WTC11 (cell line): ENCODE measurements around the gene P3H4. TPM values are rescaled to one million over a fixed set of nuclear protein-coding genes. Genes with fewer than 3 reads are reported as not detected.
"Not testable (repeated sequence)": the region's sequence is repeated elsewhere in the genome, so short reads cannot be mapped to it uniquely, and the experiment has no call there.

Source experiments
- ATAC-seq: fragments of 200-7000 bp; cut with Tn5 transposase; 2 replicates; pipeline ENCODE4 v1.10.0; 2021; ENCODE audit warnings: mild to moderate bottlenecking, moderate library complexity
- CTCF ChIA-PET: fragments of 300-600 bp; sonication (Branson Sonifier 250); formaldehyde crosslinking; loops from one replicate; lab custom pipeline; 2021; ENCODE audit warnings: antibody characterized with exemption; lab: Charles Lee
- POLR2A ChIA-PET: fragments of 350-600 bp; sonication (Branson Sonifier 250); formaldehyde crosslinking; loops from one replicate; lab custom pipeline; 2021; ENCODE audit warnings: antibody characterized with exemption; lab: Charles Lee
- DNase-seq: peaks from one replicate; pipeline ENCODE4 v3.0.0; 2021; ENCODE audit warnings: low spot score
- H3K27ac Mint-ChIP-seq: 2 replicates; pipeline ENCODE4 v1.8.0; 2021; ENCODE audit warnings: mixed read lengths
- H3K27me3 Mint-ChIP-seq: 2 replicates; pipeline ENCODE4 v1.8.0; 2021; ENCODE audit warnings: low read depth, mild to moderate bottlenecking, moderate library complexity, mixed read lengths
- H3K36me3 Mint-ChIP-seq: 2 replicates; pipeline ENCODE4 v1.8.0; 2021; ENCODE audit warnings: mixed read lengths
- H3K4me1 Mint-ChIP-seq: 2 replicates; pipeline ENCODE4 v1.8.0; 2022; ENCODE audit warnings: mixed read lengths
- H3K4me3 Mint-ChIP-seq: 2 replicates; pipeline ENCODE4 v1.8.0; 2021; ENCODE audit warnings: mild to moderate bottlenecking, moderate library complexity, mixed read lengths
- H3K9me3 Mint-ChIP-seq: 2 replicates; pipeline ENCODE4 v1.8.0; 2021; ENCODE audit warnings: mixed read lengths
- AR ChIP-seq: fragments of 250-450 bp; sonication (Bioruptor Pico); IDR thresholded peaks from 2 replicates; pipeline ENCODE4 v1.9.0; 2021; ENCODE audit warnings: mild to moderate bottlenecking
- ARID4B ChIP-seq: sonication (generic); formaldehyde crosslinking; IDR thresholded peaks from 2 replicates; pipeline ENCODE4 v1.8.0; 2023; ENCODE audit warnings: missing genetic modification reagents, mild to moderate bottlenecking, borderline replicate concordance
- CREB1 ChIP-seq: sonication (generic); formaldehyde crosslinking; IDR thresholded peaks from 2 replicates; pipeline ENCODE4 v1.8.0; 2023; ENCODE audit warnings: mild to moderate bottlenecking, missing genetic modification reagents
- ELF4 ChIP-seq: sonication (generic); formaldehyde crosslinking; IDR thresholded peaks from 2 replicates; pipeline ENCODE4 v1.8.1; 2022; ENCODE audit warnings: low read depth, mild to moderate bottlenecking, moderate library complexity, missing genetic modification reagents
- GABPB1 ChIP-seq: sonication (generic); formaldehyde crosslinking; IDR thresholded peaks from 2 replicates; pipeline ENCODE4 v1.8.1; 2023; ENCODE audit warnings: mild to moderate bottlenecking, missing genetic modification reagents
- JAZF1 ChIP-seq: fragments of 250-450 bp; sonication (Bioruptor Pico); IDR thresholded peaks from 2 replicates; pipeline ENCODE4 v1.9.0; 2021; ENCODE audit warnings: moderate library complexity, mild to moderate bottlenecking, inconsistent platforms
- NFYB ChIP-seq: sonication (generic); formaldehyde crosslinking; conservative IDR thresholded peaks from 2 replicates; pipeline ENCODE4 v1.8.0; 2022; ENCODE audit warnings: low read depth, missing genetic modification reagents
- NR2C2 ChIP-seq: sonication (generic); formaldehyde crosslinking; IDR thresholded peaks from 2 replicates; pipeline ENCODE4 v1.8.0; 2022; ENCODE audit warnings: mild to moderate bottlenecking, missing genetic modification reagents
- RORB ChIP-seq: fragments of 250-450 bp; sonication (Bioruptor Pico); IDR thresholded peaks from 2 replicates; pipeline ENCODE4 v1.9.0; 2021; ENCODE audit warnings: mild to moderate bottlenecking
- SMAD4 ChIP-seq: sonication (generic); formaldehyde crosslinking; IDR thresholded peaks from 2 replicates; pipeline ENCODE4 v1.8.0; 2022; ENCODE audit warnings: mild to moderate bottlenecking, missing genetic modification reagents
- SOX15 ChIP-seq: fragments of 250-450 bp; sonication (Bioruptor Pico); IDR thresholded peaks from 2 replicates; pipeline ENCODE4 v1.9.0; 2021; ENCODE audit warnings: mild to moderate bottlenecking
- TEAD4 ChIP-seq: sonication (generic); formaldehyde crosslinking; IDR thresholded peaks from 2 replicates; pipeline ENCODE4 v1.8.0; 2022; ENCODE audit warnings: mild to moderate bottlenecking, missing genetic modification reagents
- ZNF396 ChIP-seq: fragments of 250-450 bp; sonication (Bioruptor Pico); IDR thresholded peaks from 2 replicates; pipeline ENCODE4 v1.8.0; 2021; ENCODE audit warnings: mild to moderate bottlenecking, moderate library complexity, borderline replicate concordance
- total RNA-seq: library from RNA; stranded (reverse); gene quantifications from 3 replicates; pipeline ENCODE4 v1.2.3, GENCODE V29; 2021

P3H4 gene
- total RNA-seq, 1 experiment from 2014 or later: 32.1 TPM

GRCh38 chr17:41844971-41845370 lies 33.2 kb upstream of the P3H4 start:
- DNase-seq: no peak
- Mint-ChIP-seq H3K9me3 (no peaks in the 10 kb centered on the region), H3K27me3 (no peaks in the 10 kb centered on the region), H3K4me1 (peaks cover 2% of the 10 kb centered on the region; the same call in 1 of the 2 replicates), H3K36me3 (no peaks in the 10 kb centered on the region), H3K27ac (0 out of 2 replicates have a peak overlapping the region, but pooled peaks have one; percentile 4), H3K4me3 (no peak overlapping the region)
- TF ChIP-seq CREB1 (CRISPR knock-in tag): no peak
- no peak for TF ChIP-seq AR (CRISPR knock-in tag)
- TF ChIP-seq NFYB (CRISPR knock-in tag): no peak
- no peak for TF ChIP-seq ZNF396
- TF ChIP-seq SMAD4 (CRISPR knock-in tag): no peak
- ChIA-PET POLR2A (no interaction called here), CTCF (no interaction called here)
- ATAC-seq: no peak

GRCh38 chr17:41840781-41841180 lies 29.0 kb upstream of the P3H4 start:
- H3K4me1 Mint-ChIP-seq, H3K36me3 Mint-ChIP-seq, POLR2A ChIA-PET, H3K9me3 Mint-ChIP-seq, ATAC-seq, H3K4me3 Mint-ChIP-seq, DNase-seq, H3K27ac Mint-ChIP-seq: not testable (repeated sequence)
- CTCF ChIA-PET: interaction anchor here (1.1 kb wide), 1 partner anchor 119 kb away, joined by 3 read pairs; no protein-coding TSS in a partner anchor
- H3K27me3 Mint-ChIP-seq: peaks cover 14% of the 10 kb centered on the region

GRCh38 chr17:41839448-41839847 lies 27.7 kb upstream of the P3H4 start:
- POLR2A ChIA-PET, H3K4me1 Mint-ChIP-seq, ATAC-seq, H3K36me3 Mint-ChIP-seq, DNase-seq, H3K4me3 Mint-ChIP-seq, H3K9me3 Mint-ChIP-seq, H3K27ac Mint-ChIP-seq: not testable (repeated sequence)
- H3K27me3 Mint-ChIP-seq: peaks cover 14% of the 10 kb centered on the region
- CTCF ChIA-PET: interaction anchor here (1.4 kb wide), 1 partner anchor 102 kb away, joined by 4 read pairs; no protein-coding TSS in a partner anchor

- ATAC-seq (no peak), DNase-seq (no peak)
- TF ChIP-seq TEAD4 (no peak), GABPB1 (CRISPR knock-in tag) (peak; percentile 50; the same call in 1 of the 2 replicates), RORB (CRISPR knock-in tag) (no peak), ARID4B (CRISPR knock-in tag) (no peak), JAZF1 (CRISPR knock-in tag) (no peak), SOX15 (CRISPR knock-in tag) (no peak), NR2C2 (CRISPR knock-in tag) (no peak), ELF4 (CRISPR knock-in tag) (no peak)
- peaks cover 9% of the 10 kb centered on the region for H3K4me1 Mint-ChIP-seq
- H3K27me3 Mint-ChIP-seq: peaks cover 14% of the 10 kb centered on the region
- POLR2A ChIA-PET: interaction anchor here (0.5 to 1.7 kb wide), 3 partner anchors 14 to 1154 kb away, joined by 3 to 4 read pairs (median 4); partner anchors contain the start of gene P3H4
- CTCF ChIA-PET: interaction anchor here (0.6 to 1.4 kb wide), 6 partner anchors 26 to 357 kb away, joined by 3 to 7 read pairs (median 3); partner anchors contain the start of genes JUP, ODAD4 and P3H4
- no peaks in the 10 kb centered on the region for H3K9me3 Mint-ChIP-seq
- H3K27ac Mint-ChIP-seq: no peak within 1 kb of the TSS
- H3K4me3 Mint-ChIP-seq: peak within 1 kb of the TSS; percentile 77
- peaks cover 8% of the 10 kb centered on the region for H3K36me3 Mint-ChIP-seq
These were observed 26.2 kb upstream of the P3H4 start, which contains the start of gene KLHL10 for GRCh38 chr17:41837761-41838538. KLHL10 (plus strand) TSS chr17:41837825; CDS start chr17:41837933, 108 bp downstream.
